HepG2 (cell line): ENCODE data around the gene MYL6. TPM values are rescaled to one million over a fixed set of nuclear protein-coding genes. Genes with fewer than 3 reads are reported as not detected.

ENCODE experiments used
- SKIL ChIP-seq: sonication (generic); formaldehyde crosslinking; IDR thresholded peaks from 2 replicates; pipeline ENCODE4 v1.8.0; 2022; ENCODE audit warnings: missing genetic modification reagents, mild to moderate bottlenecking, moderate library complexity, borderline replicate concordance
- TIGD3 ChIP-seq: sonication (generic); formaldehyde crosslinking; IDR thresholded peaks from 2 replicates; pipeline ENCODE4 v1.5.1; 2020; ENCODE audit warnings: mild to moderate bottlenecking, missing genetic modification reagents, borderline replicate concordance
- USF2 ChIP-seq, 2 experiments: sonication (generic) in 1 of 2; formaldehyde crosslinking in 1 of 2; IDR thresholded peaks; 2 replicates each; pipeline versions ENCODE4 v1.5.1 to v1.6.1; 2011 to 2020; ENCODE audit warnings: borderline replicate concordance in 1 of 2, low read depth in 1 of 2, low read length in 1 of 2, mild to moderate bottlenecking in 1 of 2, missing genetic modification reagents in 1 of 2, moderate library complexity in 1 of 2
- ZBTB42 ChIP-seq: sonication (generic); formaldehyde crosslinking; IDR thresholded peaks from 2 replicates; pipeline ENCODE4 v1.5.0; 2020; ENCODE audit warnings: mild to moderate bottlenecking, missing genetic modification reagents
- ZNF569 ChIP-seq: sonication (generic); formaldehyde crosslinking; IDR thresholded peaks from 2 replicates; pipeline ENCODE4 v1.5.0; 2020; ENCODE audit warnings: mild to moderate bottlenecking, missing genetic modification reagents, moderate library complexity, borderline replicate concordance
- ZNF678 ChIP-seq: sonication (generic); formaldehyde crosslinking; IDR thresholded peaks from 2 replicates; pipeline ENCODE4 v1.4.0; 2020; ENCODE audit warnings: mild to moderate bottlenecking, missing genetic modification reagents
- polyA plus RNA-seq, 8 experiments: library from polyadenylated mRNA; depleted of rRNA in 3 of 8; stranded (reverse) in 7 of 8; unstranded in 1 of 8; fragments of >200 nt; fragmentation: Illumina TruSeq in 4 of 8; extraction: Trizol in 4 of 8; gene quantifications; 2 replicates each; pipeline versions ENCODE4 v1.2.1 to v1.2.3, GENCODE V29; 2011 to 2016; ENCODE audit warnings: low read depth in 4 of 8, missing spikeins in 1 of 8, mixed read lengths in 1 of 8; ENCODE audit not compliant: insufficient read depth in 1 of 8
- total RNA-seq, 5 experiments: library from RNA; depleted of rRNA; stranded (reverse); fragments of >200 nt; fragmentation: Illumina TruSeq; extraction: Trizol; gene quantifications; 2 replicates each; pipeline ENCODE4 v1.2.3, GENCODE V29; 2016; ENCODE audit warnings: low read depth in 1 of 5
- TF ChIP-seq, protein P1 (sequence below): sonication (generic); formaldehyde crosslinking; IDR thresholded peaks from 2 replicates; pipeline ENCODE4 v1.4.0; 2020; ENCODE audit warnings: mild to moderate bottlenecking, missing genetic modification reagents, borderline replicate concordance
- TF ChIP-seq, protein P2 (sequence below): sonication (generic); formaldehyde crosslinking; IDR thresholded peaks from 2 replicates; pipeline ENCODE4 v1.4.0; 2020; ENCODE audit warnings: mild to moderate bottlenecking, low read depth, missing genetic modification reagents
- TF ChIP-seq, protein P3 (sequence below): IDR thresholded peaks from 2 replicates; pipeline ENCODE4 v1.6.1; 2016; ENCODE audit warnings: missing biosample characterization, missing genetic modification reagents, low read depth

The MYL6 gene
- total and polyA plus RNA-seq, 2 of the 13 experiments (the other 11 are each of a cell fraction or from before 2014, with no cell fraction given), result 1,127 to 1,192 TPM

DNA sequence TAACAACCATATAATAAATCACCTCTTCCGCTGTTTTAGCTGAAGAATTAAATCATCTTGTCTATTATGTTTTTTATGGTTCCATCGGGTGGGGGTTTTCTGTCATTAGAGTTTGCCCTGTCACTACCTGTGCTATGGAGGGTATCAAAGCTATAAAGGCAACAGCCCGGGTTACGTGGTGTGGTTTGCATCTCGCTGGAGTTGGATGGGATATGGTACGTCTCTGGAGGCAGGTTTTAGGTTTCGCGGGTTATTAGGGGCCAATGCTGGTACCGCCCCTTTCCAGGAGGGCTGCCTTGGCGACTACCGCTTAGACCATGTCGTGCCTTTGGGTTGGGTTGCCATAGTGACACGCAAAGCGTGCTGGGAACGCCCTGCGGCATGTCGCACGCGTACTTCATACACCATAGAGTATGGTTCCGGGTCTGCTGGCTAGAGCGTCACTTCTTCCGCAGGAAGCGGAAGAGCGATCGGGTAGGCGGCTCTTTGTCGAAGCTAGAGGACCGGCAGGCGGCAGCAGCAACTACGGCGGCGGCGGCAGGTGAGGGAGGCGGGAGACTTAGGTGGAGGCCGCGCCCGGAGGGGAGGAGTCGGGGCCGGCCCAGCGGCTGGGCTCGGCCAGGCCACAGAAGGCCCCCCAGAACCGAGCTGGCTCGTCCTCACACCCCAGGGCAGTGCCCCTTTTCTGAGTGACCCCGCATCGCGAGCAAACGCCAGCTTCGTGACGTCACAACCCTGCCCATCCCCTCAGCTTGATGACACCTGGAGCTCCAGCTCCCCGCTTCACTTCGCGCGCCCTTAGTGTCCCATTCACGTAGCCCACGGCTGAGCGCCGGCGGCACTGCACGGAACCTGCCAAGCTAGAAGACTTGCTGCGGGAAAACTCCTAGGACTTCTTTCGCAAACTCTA, 40.1 kb upstream of the MYL6 start, which contains the start of gene ZC3H10 (continued):
- TF ChIP-seq, protein P1, sequence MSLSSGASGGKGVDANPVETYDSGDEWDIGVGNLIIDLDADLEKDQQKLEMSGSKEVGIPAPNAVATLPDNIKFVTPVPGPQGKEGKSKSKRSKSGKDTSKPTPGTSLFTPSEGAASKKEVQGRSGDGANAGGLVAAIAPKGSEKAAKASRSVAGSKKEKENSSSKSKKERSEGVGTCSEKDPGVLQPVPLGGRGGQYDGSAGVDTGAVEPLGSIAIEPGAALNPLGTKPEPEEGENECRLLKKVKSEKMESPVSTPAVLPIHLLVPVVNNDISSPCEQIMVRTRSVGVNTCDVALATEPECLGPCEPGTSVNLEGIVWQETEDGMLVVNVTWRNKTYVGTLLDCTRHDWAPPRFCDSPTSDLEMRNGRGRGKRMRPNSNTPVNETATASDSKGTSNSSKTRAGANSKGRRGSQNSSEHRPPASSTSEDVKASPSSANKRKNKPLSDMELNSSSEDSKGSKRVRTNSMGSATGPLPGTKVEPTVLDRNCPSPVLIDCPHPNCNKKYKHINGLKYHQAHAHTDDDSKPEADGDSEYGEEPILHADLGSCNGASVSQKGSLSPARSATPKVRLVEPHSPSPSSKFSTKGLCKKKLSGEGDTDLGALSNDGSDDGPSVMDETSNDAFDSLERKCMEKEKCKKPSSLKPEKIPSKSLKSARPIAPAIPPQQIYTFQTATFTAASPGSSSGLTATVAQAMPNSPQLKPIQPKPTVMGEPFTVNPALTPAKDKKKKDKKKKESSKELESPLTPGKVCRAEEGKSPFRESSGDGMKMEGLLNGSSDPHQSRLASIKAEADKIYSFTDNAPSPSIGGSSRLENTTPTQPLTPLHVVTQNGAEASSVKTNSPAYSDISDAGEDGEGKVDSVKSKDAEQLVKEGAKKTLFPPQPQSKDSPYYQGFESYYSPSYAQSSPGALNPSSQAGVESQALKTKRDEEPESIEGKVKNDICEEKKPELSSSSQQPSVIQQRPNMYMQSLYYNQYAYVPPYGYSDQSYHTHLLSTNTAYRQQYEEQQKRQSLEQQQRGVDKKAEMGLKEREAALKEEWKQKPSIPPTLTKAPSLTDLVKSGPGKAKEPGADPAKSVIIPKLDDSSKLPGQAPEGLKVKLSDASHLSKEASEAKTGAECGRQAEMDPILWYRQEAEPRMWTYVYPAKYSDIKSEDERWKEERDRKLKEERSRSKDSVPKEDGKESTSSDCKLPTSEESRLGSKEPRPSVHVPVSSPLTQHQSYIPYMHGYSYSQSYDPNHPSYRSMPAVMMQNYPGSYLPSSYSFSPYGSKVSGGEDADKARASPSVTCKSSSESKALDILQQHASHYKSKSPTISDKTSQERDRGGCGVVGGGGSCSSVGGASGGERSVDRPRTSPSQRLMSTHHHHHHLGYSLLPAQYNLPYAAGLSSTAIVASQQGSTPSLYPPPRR (CRISPR knock-in tag), result no peak; the same call in 1 of the 2 replicates
- no peak for TF ChIP-seq USF2 (IDR thresholded peaks at IDR 0.05; ENCODE audit: low read depth, low read length)
- no peak for TF ChIP-seq USF2 (CRISPR knock-in tag; IDR thresholded peaks at IDR 0.05; ENCODE audit: borderline replicate concordance)
- TF ChIP-seq ZBTB42 (CRISPR knock-in tag), result no peak
- no peak for TF ChIP-seq TIGD3 (CRISPR knock-in tag)
- TF ChIP-seq SKIL, result 0 out of 2 replicates have a peak, but pooled peaks have one; percentile 44
- TF ChIP-seq ZNF569, result no peak
- TF ChIP-seq, protein P2, sequence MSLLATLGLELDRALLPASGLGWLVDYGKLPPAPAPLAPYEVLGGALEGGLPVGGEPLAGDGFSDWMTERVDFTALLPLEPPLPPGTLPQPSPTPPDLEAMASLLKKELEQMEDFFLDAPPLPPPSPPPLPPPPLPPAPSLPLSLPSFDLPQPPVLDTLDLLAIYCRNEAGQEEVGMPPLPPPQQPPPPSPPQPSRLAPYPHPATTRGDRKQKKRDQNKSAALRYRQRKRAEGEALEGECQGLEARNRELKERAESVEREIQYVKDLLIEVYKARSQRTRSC, result no peak
- no peak for TF ChIP-seq ZNF678 (CRISPR knock-in tag)
- TF ChIP-seq, protein P3, sequence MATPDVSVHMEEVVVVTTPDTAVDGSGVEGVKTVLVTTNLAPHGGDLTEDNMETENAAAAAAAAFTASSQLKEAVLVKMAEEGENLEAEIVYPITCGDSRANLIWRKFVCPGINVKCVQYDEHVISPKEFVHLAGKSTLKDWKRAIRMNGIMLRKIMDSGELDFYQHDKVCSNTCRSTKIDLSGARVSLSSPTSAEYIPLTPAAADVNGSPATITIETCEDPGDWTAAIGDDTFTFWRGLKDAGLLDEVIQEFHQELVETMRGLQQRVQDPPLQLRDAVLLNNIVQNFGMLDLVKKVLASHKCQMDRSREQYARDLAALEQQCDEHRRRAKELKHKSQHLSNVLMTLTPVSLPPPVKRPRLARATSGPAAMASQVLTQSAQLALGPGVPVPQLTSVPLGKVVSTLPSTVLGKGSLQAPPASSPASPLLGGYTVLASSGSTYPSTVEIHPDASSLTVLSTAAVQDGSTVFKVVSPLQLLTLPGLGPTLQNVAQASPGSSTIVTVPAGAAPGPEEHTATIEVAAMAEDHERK, result peak; percentile 84
